ENCODE results near the gene ZDHHC8. TPM values are rescaled to one million over a fixed set of nuclear protein-coding genes. Genes with fewer than 3 reads are reported as not detected.

The ZDHHC8 gene
- total RNA-seq, 1 experiment from 2014 or later, result 89.3 TPM

DNA sequence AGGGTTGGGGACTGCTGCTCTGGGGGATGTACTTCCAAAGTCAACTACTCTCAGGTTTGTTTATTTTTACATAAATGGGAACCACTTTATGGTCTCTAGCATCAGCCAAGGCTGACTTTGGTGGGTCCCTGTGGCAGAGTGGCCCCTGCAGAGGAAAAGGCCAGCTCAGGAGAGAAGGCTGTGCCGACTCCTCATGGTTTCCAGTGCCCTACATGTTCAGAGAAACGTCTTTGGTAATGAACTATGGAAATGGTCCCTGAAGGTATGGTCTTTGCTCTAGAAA lies 3.0 kb upstream of the ZDHHC8 start:
- 0 out of 2 replicates have a peak overlapping the region, but pooled peaks have one; percentile 22 for H3K27ac ChIP-seq (ENCODE audit: low read depth, low read length)
- no peaks in the 10 kb centered on the region for H3K9me2 ChIP-seq (ENCODE audit: insufficient read depth)
- no peak overlapping the region for H2AFZ ChIP-seq (ENCODE audit: low read depth, low read length, poor library complexity, severe bottlenecking)
- no peaks in the 10 kb centered on the region for H3K27me3 ChIP-seq (ENCODE audit: insufficient read depth, low read length)
- DNase-seq (ENCODE audit: low read depth, low spot score) (no peak), ATAC-seq (no peak)
- peaks cover 11 to 27% of the 10 kb centered on the region in 2 experiments; a peak in 3 of 4 replicates for H3K4me1 ChIP-seq (ENCODE audit: control insufficient read depth in 1 of 2, insufficient read depth in 2 of 2, low read length in 2 of 2)
- TF ChIP-seq EGR1 (IDR thresholded peaks at IDR 0.05; ENCODE audit: low read depth), result no peak
- no peak for TF ChIP-seq EZH2phosphoT487 (IDR thresholded peaks at IDR 0.05; ENCODE audit: borderline replicate concordance)
- TF ChIP-seq EZH2 (IDR thresholded peaks at IDR 0.05), result no peak
- TF ChIP-seq ZBTB33 (IDR thresholded peaks at IDR 0.05; ENCODE audit: extremely low read depth, insufficient replicate concordance, low read length), result no peak
- TF ChIP-seq SP1 (IDR thresholded peaks at IDR 0.05; ENCODE audit: low read depth), result no peak
- ChIA-PET RAD21 (ENCODE audit: low non-redundant PET in 1 of 2, low total read pairs in 2 of 2, uncharacterized antibody in 2 of 2, unreplicated experiment in 2 of 2) (no interaction called here), CTCF (interaction anchor here (1.2 to 1.3 kb wide), 2 partner anchors 158 to 397 kb away, joined by 3 to 5 read pairs; no protein-coding TSS in a partner anchor), POLR2A (no interaction called here)
- intact Hi-C loops (cut with micrococcal nuclease), result no loop called here
- no peaks in the 10 kb centered on the region for H3K9me3 ChIP-seq (ENCODE audit: control insufficient read depth in 1 of 2, insufficient read depth in 1 of 2, low read depth in 1 of 2, low read length in 2 of 2)
- BruUV-seq (replicated peaks), result no TSS peak
- no peak overlapping the region for H3K9ac ChIP-seq (ENCODE audit: low read length)
- no peak overlapping the region for H3K4me2 ChIP-seq (ENCODE audit: low read length)
- no peaks in the 10 kb centered on the region for H4K20me1 ChIP-seq (ENCODE audit: insufficient read depth)
- no peak overlapping the region for H3K4me3 ChIP-seq (replicated peaks in 1 of 2; ENCODE audit: low read depth in 1 of 2, low read length in 2 of 2)
- peaks cover 15 to 31% of the 10 kb centered on the region in 2 experiments; a peak in 3 of 4 replicates for H3K36me3 ChIP-seq (ENCODE audit: control insufficient read depth in 1 of 2, insufficient read depth in 2 of 2, low read length in 2 of 2)
- peaks cover 31% of the 10 kb centered on the region for H3K79me2 ChIP-seq (ENCODE audit: insufficient read depth, low read length)

DNA sequence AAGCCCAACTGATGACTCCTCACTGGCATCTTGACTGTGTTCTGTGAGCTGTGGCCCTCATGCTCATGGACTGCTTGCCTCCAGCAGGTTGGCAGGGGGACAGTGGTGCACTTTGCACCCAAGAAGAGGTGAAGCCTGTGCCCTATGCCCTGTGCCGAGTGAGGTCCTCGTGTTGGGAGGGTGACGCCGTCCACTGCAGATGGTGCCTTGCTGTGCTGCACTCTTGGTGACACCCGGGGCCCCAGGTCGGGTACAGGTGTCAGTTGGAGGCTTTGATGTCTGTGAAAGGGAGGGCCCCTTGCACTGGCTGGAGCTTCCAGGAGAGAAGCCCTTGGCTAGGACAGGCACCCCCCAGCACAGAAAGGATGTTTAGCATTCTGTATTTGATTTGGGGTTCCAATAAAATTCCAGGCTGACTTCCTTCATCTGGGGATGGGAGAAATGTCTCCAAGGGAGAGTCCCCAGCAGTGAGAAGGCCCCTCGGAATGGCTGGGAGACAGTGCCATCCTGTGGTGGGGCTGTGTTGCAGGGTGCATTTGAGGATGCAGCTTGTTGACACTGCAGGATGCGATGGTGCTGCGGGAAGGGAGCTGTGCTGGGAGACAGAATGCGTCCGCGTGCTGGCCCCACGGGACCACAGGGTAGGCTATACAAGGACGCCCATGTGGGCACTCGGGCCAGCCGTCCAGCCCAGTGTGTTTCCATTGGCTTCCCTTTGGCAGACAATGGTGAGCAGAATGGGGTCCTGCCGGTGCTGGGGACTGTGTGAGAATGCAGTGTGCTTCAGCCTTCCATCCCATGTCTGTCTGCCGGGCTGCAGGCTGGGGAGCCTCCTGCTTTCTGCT lies 2.5 kb upstream of the ZDHHC8 start:
- ChIA-PET RAD21 (ENCODE audit: low non-redundant PET in 1 of 2, low total read pairs in 2 of 2, uncharacterized antibody in 2 of 2, unreplicated experiment in 2 of 2) (no interaction called here), CTCF (interaction anchor here (0.6 to 1.3 kb wide), 7 partner anchors 11 to 398 kb away, joined by 3 to 5 read pairs (median 3); partner anchors contain the start of gene TRMT2A), POLR2A (no interaction called here)
- no peak for DNase-seq (ENCODE audit: low read depth, low spot score)
- no peaks in the 10 kb centered on the region for H4K20me1 ChIP-seq (ENCODE audit: insufficient read depth)
- no peak overlapping the region for H3K9ac ChIP-seq (ENCODE audit: low read length)
- peaks cover 16 to 32% of the 10 kb centered on the region in 2 experiments; a peak in 3 of 4 replicates for H3K4me1 ChIP-seq (ENCODE audit: control insufficient read depth in 1 of 2, insufficient read depth in 2 of 2, low read length in 2 of 2)
- H3K9me2 ChIP-seq (ENCODE audit: insufficient read depth), result no peaks in the 10 kb centered on the region
- no peaks in the 10 kb centered on the region for H3K9me3 ChIP-seq (ENCODE audit: control insufficient read depth in 1 of 2, insufficient read depth in 1 of 2, low read depth in 1 of 2, low read length in 2 of 2)
- no peak overlapping the region for H3K4me3 ChIP-seq (replicated peaks in 1 of 2; ENCODE audit: low read depth in 1 of 2, low read length in 2 of 2)
- no TSS peak for BruUV-seq (replicated peaks)
- H3K27ac ChIP-seq (ENCODE audit: low read depth, low read length), result peak overlapping the region; percentile 22; the same call in 1 of the 2 replicates
- H2AFZ ChIP-seq (ENCODE audit: low read depth, low read length, poor library complexity, severe bottlenecking), result no peak overlapping the region
- ATAC-seq, result peak; percentile 31; the same call in 1 of the 2 replicates
- no peaks in the 10 kb centered on the region for H3K27me3 ChIP-seq (ENCODE audit: insufficient read depth, low read length)
- TF ChIP-seq ZNF274 (IDR thresholded peaks at IDR 0.05; ENCODE audit: low read depth, low read length) (no peak), RAD21 (IDR thresholded peaks at IDR 0.05; ENCODE audit: low read depth) (peak; percentile 74)
- TF ChIP-seq, protein P1, sequence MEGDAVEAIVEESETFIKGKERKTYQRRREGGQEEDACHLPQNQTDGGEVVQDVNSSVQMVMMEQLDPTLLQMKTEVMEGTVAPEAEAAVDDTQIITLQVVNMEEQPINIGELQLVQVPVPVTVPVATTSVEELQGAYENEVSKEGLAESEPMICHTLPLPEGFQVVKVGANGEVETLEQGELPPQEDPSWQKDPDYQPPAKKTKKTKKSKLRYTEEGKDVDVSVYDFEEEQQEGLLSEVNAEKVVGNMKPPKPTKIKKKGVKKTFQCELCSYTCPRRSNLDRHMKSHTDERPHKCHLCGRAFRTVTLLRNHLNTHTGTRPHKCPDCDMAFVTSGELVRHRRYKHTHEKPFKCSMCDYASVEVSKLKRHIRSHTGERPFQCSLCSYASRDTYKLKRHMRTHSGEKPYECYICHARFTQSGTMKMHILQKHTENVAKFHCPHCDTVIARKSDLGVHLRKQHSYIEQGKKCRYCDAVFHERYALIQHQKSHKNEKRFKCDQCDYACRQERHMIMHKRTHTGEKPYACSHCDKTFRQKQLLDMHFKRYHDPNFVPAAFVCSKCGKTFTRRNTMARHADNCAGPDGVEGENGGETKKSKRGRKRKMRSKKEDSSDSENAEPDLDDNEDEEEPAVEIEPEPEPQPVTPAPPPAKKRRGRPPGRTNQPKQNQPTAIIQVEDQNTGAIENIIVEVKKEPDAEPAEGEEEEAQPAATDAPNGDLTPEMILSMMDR (IDR thresholded peaks at IDR 0.05 in 2 of 3, conservative IDR thresholded peaks at IDR 0.05 in 1 of 3; ENCODE audit: borderline replicate concordance in 1 of 3, insufficient read depth in 1 of 3, low read depth in 2 of 3, low read length in 2 of 3), result peak; percentile 49 to 68 (median 67); a peak in 5 of 6 replicates
- peaks cover 15 to 25% of the 10 kb centered on the region in 2 experiments; a peak in 3 of 4 replicates for H3K36me3 ChIP-seq (ENCODE audit: control insufficient read depth in 1 of 2, insufficient read depth in 2 of 2, low read length in 2 of 2)
- intact Hi-C loops (cut with micrococcal nuclease), result no loop called here
- no peak overlapping the region for H3K4me2 ChIP-seq (ENCODE audit: low read length)
- peaks cover 31% of the 10 kb centered on the region for H3K79me2 ChIP-seq (ENCODE audit: insufficient read depth, low read length)

Measured in HCT116 (cell line).